PC-3 (cell line): ENCODE results near the gene TMEM204. TPM values are rescaled to one million over a fixed set of nuclear protein-coding genes. Genes with fewer than 3 reads are reported as not detected.

Experiments
- ATAC-seq: fragments of 200-7000 bp; cut with Tn5 transposase; 2 replicates; pipeline ENCODE4 v1.9.1; 2020; ENCODE audit warnings: mild to moderate bottlenecking, moderate library complexity
- BruUV-seq: library from RNA; stranded (reverse); fragments of 400-500 nt; replicated peaks from 2 replicates; lab custom pipeline; 2021; lab: Mats Ljungman, UMichigan
- CTCF ChIA-PET: fragments of 300-600 bp; sonication (Branson Sonifier 250); formaldehyde crosslinking; loops from one replicate; lab custom pipeline; 2022; ENCODE audit warnings: antibody characterized with exemption; lab: Charles Lee
- POLR2A ChIA-PET: fragments of 300-600 bp; sonication (Branson Sonifier 250); formaldehyde crosslinking; loops from one replicate; lab custom pipeline; 2022; ENCODE audit warnings: antibody characterized with exemption; ENCODE audit not compliant: unreplicated experiment; lab: Charles Lee
- DNase-seq: peaks from one replicate; pipeline ENCODE4 v3.0.0-alpha.2; 2015
- H2AFZ ChIP-seq: fragments of 300-600 bp; sonication (generic); 2 replicates; pipeline ENCODE4 v1.6.0; 2016; ENCODE audit warnings: antibody characterized with exemption, low read length
- H3F3A ChIP-seq: fragments of 300-600 bp; sonication (generic); one replicate; pipeline ENCODE4 v1.6.0; 2017; ENCODE audit warnings: antibody characterized with exemption, low read length, control low read depth, mild to moderate bottlenecking; ENCODE audit not compliant: unreplicated experiment
- H3K27ac ChIP-seq: fragments of 300-600 bp; sonication (generic); 2 replicates; pipeline ENCODE4 v1.5.1; 2016; ENCODE audit warnings: mild to moderate bottlenecking, low read length
- H3K27me3 ChIP-seq: fragments of 300-600 bp; sonication (generic); 2 replicates; pipeline ENCODE4 v1.6.1; 2016; ENCODE audit warnings: low read length, mixed read lengths
- H3K36me3 ChIP-seq: fragments of 300-600 bp; sonication (generic); 2 replicates; pipeline ENCODE4 v1.6.1; 2016; ENCODE audit warnings: low read depth, mixed run types, low read length, mixed read lengths
- H3K4me1 ChIP-seq: fragments of 300-600 bp; sonication (generic); 2 replicates; pipeline ENCODE4 v1.5.1; 2016; ENCODE audit warnings: low read length; ENCODE audit not compliant: insufficient read depth
- H3K4me2 ChIP-seq: fragments of 300-600 bp; sonication (generic); 2 replicates; pipeline ENCODE4 v1.6.0; 2016; ENCODE audit warnings: low read length
- H3K4me3 ChIP-seq: fragments of 300-600 bp; sonication (generic); 2 replicates; pipeline ENCODE4 v1.5.1; 2016; ENCODE audit warnings: mild to moderate bottlenecking, low read length, mixed read lengths
- H3K79me2 ChIP-seq: fragments of 300-600 bp; sonication (generic); 2 replicates; pipeline ENCODE4 v1.6.1; 2017; ENCODE audit warnings: low read length, mixed read lengths
- H3K9ac ChIP-seq: fragments of 300-600 bp; sonication (generic); 2 replicates; pipeline ENCODE4 v1.6.0; 2016; ENCODE audit warnings: mild to moderate bottlenecking, low read length
- H3K9me2 ChIP-seq: fragments of 300-600 bp; sonication (generic); replicated peaks from 2 replicates; pipeline ENCODE4 v1.6.1; 2016; ENCODE audit warnings: mixed run types, low read length, mixed read lengths
- H3K9me3 ChIP-seq: fragments of 300-600 bp; sonication (generic); 2 replicates; pipeline ENCODE4 v1.6.1; 2016; ENCODE audit warnings: low read length, mixed read lengths
- H4K20me1 ChIP-seq: fragments of 300-600 bp; sonication (generic); 2 replicates; pipeline ENCODE4 v1.6.1; 2016; ENCODE audit warnings: low read length, mixed read lengths
- CTCF ChIP-seq: fragments of 300-600 bp; sonication (generic); conservative IDR thresholded peaks from 2 replicates; pipeline ENCODE4 v1.5.1; 2017; ENCODE audit warnings: antibody characterized with exemption, low read depth, mild to moderate bottlenecking, low read length
- EZH2 ChIP-seq: fragments of 300-600 bp; sonication (generic); IDR thresholded peaks from one replicate; pipeline ENCODE4 v1.6.1; 2017; ENCODE audit warnings: antibody characterized with exemption, mild to moderate bottlenecking, low read length; ENCODE audit not compliant: unreplicated experiment
- EZH2phosphoT487 ChIP-seq: fragments of 300-600 bp; sonication (generic); IDR thresholded peaks from 2 replicates; pipeline ENCODE4 v1.6.1; 2018; ENCODE audit warnings: mild to moderate bottlenecking, antibody characterized with exemption, low read length, borderline replicate concordance
- intact Hi-C: fragments of 100-400 bp; cut with micrococcal nuclease; formaldehyde crosslinking; loops from 2 replicates; pipeline ENCODE4 v1.9.0; 2023
- total RNA-seq: library from RNA; depleted of rRNA; stranded (reverse); fragments of >200 nt; gene quantifications from 2 replicates; pipeline ENCODE4 v1.2.3, GENCODE V29; 2014

The TMEM204 gene
- total RNA-seq, 1 experiment from 2014 or later = not detected

- no peak for TF ChIP-seq EZH2phosphoT487
- no peak for TF ChIP-seq CTCF
- no peak for TF ChIP-seq EZH2
- no peak for ATAC-seq
- Histone ChIP-seq H4K20me1 (no peaks in the 10 kb centered on the region), H3K9me2 (no peaks in the 10 kb centered on the region), H3K36me3 (no peaks in the 10 kb centered on the region), H3K79me2 (no peaks in the 10 kb centered on the region), H3K4me2 (no peak overlapping the region), H3K4me3 (no peak overlapping the region), H2AFZ (no peak overlapping the region), H3K9ac (no peak overlapping the region), H3K9me3 (no peaks in the 10 kb centered on the region), H3K27me3 (no peaks in the 10 kb centered on the region), H3K27ac (no peak overlapping the region), H3F3A (no peaks in the 10 kb centered on the region), H3K4me1 (peaks cover 7% of the 10 kb centered on the region)
- no TSS peak for BruUV-seq
- ChIA-PET CTCF (no interaction called here), POLR2A (no interaction called here)
- intact Hi-C loops = no loop called here
- no peak for DNase-seq
These were observed 45.3 kb upstream of the TMEM204 start for GRCh38 chr16:1488054-1488601.

GRCh38 chr16:1488619-1489018 lies 44.8 kb upstream of the TMEM204 start, which contains the start of gene PTX4:
TSS of gene PTX4 (minus strand) at chr16:1488944. CDS start at chr16:1488909, 35 bp downstream.
- H3K4me3 ChIP-seq = no peak within 1 kb of the TSS
- no TSS peak for BruUV-seq
- H3K9ac ChIP-seq = no peak within 1 kb of the TSS

More at GRCh38 chr16:1488619-1489018, 44.8 kb upstream of the TMEM204 start, which contains the start of gene PTX4:
- DNase-seq (no peak), ATAC-seq (no peak)
- Histone ChIP-seq H3K27ac (no peak within 1 kb of the TSS), H3K79me2 (peaks cover 4% of the 10 kb centered on the region), H4K20me1 (no peaks in the 10 kb centered on the region), H3K4me1 (peaks cover 7% of the 10 kb centered on the region), H3K9me2 (no peaks in the 10 kb centered on the region), H3F3A (no peaks in the 10 kb centered on the region), H3K9me3 (no peaks in the 10 kb centered on the region), H3K4me2 (no peak within 1 kb of the TSS), H2AFZ (no peak within 1 kb of the TSS), H3K27me3 (no peaks in the 10 kb centered on the region), H3K36me3 (no peaks in the 10 kb centered on the region)
- intact Hi-C loops = no loop called here
- ChIA-PET CTCF (no interaction called here), POLR2A (no interaction called here)
- TF ChIP-seq EZH2 (no peak), EZH2phosphoT487 (no peak), CTCF (no peak)
